HG03565 (cell line): ENCODE results near the gene PPARG.
"Not testable (repeated sequence)": the region's sequence is repeated elsewhere in the genome, so short reads cannot be mapped to it uniquely, and the experiment has no call there.

Experiments used
- ATAC-seq: cut with Tn5 transposase; IDR thresholded peaks from one replicate; pipeline ENCODE4 v1.9.1; 2021; ENCODE audit warnings: mild to moderate bottlenecking, moderate library complexity; ENCODE audit not compliant: unreplicated experiment

The PPARG gene

DNA sequence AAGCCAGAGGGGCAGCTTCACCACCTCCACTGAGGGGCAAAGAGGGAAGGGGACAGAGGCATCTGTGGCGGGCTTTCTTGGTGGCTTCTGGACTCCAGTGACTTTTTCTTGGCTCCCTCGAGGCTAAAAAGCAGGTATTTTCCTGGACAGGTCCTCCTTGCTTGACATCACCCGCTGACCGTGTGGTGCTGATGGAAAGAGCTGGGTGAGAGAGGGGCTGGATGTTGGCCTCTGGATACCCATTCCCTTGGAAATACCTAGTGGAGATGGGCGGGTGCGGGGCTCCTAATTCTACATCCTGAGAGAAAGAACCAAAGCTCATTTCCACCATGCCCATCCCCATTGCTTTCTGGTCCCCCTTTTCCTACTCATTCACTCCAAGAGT, 148.3 kb downstream of the PPARG start:
- no peak for ATAC-seq

GRCh38 chr3:12437861-12438260, 149.0 kb downstream of the PPARG start:
- ATAC-seq: no peak

- no peak for ATAC-seq
Measured at GRCh38 chr3:12438318-12438717, 149.4 kb downstream of the PPARG start.

DNA sequence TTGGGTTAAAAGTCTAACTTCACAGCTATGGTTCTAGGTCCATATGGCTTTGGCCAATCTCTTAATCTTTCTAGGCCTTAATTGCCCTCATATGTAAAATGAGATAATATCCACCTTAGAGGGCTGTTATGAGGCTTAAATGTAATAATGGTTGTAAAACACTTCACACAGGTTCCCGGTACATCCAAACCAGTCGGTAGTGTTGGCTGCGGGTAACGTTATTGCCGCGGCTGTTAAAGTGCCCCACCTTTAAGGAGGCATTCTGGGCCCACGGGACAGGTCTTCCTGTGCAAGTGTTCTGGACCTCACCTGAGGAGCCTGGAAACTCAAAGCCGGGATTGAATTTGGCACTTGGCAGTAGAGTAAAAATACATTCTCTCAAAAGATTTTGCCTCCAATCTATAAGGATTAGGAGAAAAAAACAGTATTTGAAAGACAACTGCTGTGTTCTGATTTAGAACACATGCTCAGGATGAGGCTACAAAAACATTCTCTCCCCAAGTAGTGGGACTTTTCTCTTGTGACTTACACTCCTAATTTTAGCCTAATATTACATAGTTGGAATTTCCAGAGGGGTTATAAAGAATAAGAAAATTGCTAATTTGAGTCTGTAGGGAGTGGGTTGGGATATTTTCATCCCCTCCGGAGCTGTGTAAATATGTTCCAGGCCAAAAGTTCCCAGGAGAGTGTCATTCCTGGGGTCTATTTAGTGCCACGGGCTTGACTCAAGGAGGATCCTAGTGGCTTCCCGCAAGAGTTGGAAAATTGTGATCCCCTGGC, 150.5 kb downstream of the PPARG start:
- ATAC-seq: no peak

DNA sequence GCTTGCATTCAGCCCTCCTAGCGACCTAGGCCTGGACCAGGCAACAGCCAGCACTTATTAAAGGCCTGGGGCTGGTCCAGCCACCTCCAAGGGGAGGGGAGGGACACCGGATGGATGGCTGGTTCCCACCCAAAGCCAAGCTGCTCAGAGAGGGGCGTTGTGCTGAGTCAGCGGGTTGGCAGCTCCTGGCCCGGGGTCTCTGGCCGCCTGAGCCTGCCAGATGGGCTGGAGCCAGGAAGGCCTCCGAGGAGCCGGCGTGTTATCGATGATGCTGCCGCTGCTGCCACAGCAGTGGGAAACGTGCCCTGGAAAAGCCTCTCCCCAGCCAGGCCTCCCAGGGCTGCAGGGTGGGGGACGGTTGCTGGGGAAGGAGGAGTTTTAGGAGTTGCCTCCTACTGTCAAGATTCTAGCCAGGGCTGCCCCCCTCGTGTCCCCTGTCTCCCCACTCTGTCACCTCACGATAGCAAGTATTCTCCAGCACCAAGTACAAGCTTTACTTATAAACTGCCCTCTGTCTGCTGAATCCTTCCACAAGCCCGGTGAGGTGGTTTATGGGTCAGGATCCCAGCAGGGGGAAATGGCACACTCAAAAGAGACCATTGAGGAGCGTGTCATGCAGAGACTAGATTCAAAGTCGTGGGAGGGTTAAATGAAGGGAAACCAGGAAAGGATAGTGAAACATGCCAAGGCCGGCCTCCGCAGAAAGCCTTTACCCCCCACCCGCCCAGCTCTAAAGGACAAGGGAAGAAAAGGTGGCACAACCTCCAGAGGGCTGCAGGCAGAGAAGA, 152.3 kb downstream of the PPARG start:
- ATAC-seq: no peak

DNA sequence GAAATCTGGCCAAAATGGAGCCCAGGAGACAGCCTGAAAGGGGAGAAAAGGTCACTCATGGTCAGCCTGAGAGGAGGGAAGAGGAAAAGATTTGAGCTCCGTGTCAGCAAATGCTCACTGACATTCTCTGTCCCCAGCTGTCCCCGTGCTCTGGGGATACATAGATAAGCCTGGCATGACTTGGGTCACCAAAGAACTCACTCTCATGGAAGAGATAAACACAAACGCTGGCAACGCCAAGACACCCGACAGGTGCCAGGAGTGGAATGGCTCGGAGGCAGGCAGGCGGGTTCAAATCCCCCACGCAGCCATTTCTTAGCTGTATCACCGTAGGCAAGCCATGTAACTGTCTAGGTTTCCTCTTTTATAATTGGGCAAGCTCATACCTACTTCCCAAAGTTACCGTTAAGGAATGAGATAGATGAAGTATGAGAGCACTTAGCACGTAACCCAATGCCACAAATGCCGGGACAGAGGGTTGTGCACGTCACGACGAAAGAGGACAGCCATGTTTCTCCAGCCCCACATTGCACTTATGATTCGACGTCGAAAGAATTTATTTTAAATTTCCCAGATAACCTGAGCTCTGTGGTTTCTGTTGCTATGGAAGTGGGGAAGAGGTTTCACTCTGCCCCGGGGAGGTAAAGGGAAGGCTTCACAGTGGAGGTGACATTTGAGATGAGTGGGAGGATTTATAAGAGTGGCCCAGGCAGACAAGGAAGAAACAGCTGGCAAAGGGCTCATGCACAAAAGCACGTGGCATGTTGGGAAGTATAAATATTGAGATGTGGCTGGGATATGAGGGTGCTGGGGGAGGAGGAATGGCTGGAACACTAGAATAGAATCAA, 154.0 kb downstream of the PPARG start:
- ATAC-seq: no peak

GRCh38 chr3:12443781-12444522, 155.1 kb downstream of the PPARG start:
- no peak for ATAC-seq

- no peak for ATAC-seq
Measured at GRCh38 chr3:12444582-12445471, 156.0 kb downstream of the PPARG start.

GRCh38 chr3:12445523-12446240, 156.8 kb downstream of the PPARG start:
- no peak for ATAC-seq

DNA sequence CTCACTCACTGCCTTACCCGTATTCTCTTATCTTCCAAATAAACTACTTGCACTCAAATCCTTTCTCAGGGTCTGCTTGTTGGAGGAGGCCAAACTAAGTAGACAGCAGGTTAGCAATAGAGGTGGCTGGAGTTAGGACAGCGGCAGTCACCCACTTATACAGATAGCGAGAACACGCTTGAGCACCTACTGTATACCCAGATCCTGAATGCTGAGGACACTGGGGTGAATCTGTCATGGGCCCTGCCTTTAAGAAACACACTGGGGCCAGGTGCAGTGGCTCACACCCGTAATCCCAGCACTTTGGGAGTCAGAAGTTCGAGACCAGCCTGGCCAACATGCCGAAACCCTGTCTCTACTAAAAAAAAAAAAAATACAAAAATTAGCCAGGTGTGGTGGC, 157.4 kb downstream of the PPARG start:
- no peak for ATAC-seq

- no peak for ATAC-seq
Measured at GRCh38 chr3:12447075-12447474, 158.2 kb downstream of the PPARG start.

GRCh38 chr3:12448404-12449202, 159.7 kb downstream of the PPARG start:
- ATAC-seq: not testable (repeated sequence)

DNA sequence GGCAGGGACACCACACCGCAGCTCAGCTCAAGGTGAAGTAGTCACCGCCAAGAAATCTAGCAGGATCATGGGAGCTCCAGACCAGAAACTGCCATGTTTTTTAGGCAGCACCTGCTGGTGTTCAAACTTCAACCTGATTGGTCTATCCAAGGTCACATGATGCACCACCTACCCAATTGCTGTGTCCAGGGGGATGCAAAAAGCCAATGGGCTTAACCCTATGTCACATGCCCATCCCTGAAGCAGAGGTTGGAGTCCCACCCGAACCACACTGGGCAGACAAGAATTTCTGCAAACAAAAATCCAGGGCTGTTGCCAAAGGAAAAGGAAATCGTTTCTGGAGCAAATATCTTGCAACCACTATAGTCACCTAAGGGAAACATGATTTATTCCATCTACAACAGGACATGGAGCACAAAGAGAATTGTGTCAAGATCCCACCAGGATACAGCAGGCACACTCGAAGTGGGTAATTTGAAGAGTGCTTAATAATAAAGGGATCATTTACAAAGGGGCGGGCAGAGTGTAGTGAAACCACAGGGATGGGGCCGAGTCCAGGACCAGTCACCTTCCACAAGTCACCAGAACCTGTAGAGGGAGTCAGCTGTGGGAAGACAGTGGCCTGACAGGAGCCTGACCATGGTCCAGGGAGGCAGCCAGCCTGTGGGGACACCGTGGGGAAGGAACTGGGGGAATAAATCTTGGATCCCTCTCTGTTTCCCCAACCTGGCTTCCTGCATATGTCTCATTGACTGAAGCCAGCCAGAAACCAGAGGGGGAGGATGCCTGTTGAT, 161.2 kb downstream of the PPARG start:
- no peak for ATAC-seq

DNA sequence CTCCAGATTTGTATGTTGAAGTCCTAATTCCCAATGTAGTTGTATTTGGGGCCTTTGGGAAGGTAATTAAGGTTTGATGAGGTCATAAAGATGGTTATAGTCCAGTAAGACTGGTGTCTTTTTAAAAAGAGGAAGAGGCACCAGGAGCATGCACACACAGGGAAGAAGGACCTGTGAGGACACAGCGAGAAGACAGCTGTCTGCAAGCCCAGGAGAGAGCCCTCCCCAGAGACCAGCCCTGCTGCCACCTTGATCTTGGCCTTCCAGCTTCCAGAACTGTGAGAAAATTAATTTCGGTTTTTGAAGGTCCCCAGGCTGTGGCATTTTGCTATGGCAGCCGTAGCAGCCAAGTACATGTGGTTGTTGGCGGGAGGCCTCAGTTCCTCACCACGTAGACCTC, 162.6 kb downstream of the PPARG start:
- no peak for ATAC-seq

DNA sequence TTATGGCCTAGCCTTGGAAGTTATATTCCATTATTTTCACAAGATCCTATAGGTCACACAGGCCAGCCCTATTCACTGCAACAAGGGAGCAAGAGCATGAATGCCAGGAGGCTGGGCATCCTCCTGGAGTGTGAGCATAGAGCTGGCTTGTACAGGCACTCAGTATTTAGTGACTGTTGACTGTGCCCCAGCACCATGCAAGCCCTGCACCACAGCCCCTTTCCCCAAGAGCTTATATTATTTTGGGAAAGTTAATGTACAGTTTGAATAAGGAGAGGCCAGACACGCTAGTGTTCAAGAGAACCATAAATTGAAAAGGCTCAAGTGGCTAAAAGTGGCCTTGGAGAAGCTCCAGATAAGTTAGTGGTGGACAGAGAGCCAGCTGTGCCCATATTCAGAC, 163.1 kb downstream of the PPARG start:
- ATAC-seq: no peak

DNA sequence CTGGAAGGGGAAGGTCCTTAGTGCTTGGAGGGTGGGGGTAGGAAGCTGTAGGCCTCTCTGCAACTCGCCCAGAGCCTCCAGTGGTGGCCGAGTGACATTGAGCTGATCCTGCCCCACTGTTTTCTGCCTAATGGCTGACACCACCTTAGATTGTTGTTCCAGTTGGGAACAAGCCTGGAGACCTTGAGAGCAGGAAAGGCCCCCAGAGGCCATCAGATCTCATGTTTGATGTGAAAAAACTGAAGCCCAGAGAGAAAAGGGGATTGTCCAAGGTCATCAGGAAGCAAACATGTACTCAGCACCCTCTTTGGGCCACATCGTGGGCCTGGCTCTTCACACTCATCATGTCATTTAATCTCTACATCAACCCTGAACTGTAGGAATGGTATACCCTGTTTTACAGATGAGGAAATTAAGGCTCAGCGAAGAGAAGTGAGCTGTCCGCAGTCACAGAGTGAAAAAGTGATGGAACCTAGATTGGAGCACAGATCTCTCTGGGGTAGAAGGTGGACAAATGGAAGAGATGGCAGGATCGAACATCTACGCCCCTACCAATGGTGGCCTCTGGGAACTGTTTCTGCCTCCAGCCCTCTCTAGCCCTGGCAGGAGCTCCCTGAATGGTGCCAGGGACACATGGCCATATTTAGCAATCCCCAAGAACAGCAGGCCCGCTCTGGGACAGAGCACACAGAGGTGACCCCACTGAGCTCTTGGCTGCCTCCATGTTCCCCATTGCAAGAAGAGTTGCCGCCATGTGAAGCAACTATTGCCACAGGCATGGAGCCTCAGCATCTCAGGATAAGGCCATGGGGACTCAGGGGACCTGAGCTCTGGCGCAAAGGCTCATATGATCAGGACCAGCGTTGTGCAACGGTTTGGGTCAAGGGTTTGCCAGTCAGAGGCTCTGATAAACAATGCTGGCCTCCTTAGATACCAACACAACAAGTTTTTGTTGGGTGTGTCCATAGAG, 163.8 kb downstream of the PPARG start:
- no peak for ATAC-seq
